Brain pericyte (primary cell): ENCODE data around the gene TMEM240.

Source experiments
- DNase-seq: peaks from one replicate; pipeline ENCODE4 v3.0.0-alpha.2; 2012; ENCODE audit warnings: low read depth, low spot score

Gene TMEM240

GRCh38 chr1:1540090-1540817 is at the start of gene TMEM240:
Gene TMEM240, minus strand, starts transcription at chr1:1540624. Its CDS starts 278 bp downstream, at chr1:1540346.
- DNase-seq = no peak

GRCh38 chr1:1583347-1584010 is 43.1 kb upstream of the TMEM240 start:
- no peak for DNase-seq

- DNase-seq = no peak
Observed at GRCh38 chr1:1582585-1583346, 42.3 kb upstream of the TMEM240 start.

GRCh38 chr1:1578371-1578940 is 38.0 kb upstream of the TMEM240 start:
- no peak for DNase-seq

GRCh38 chr1:1577367-1578011 is 37.1 kb upstream of the TMEM240 start:
- DNase-seq = no peak

GRCh38 chr1:1574721-1575537 is 34.5 kb upstream of the TMEM240 start, which contains the start of gene SSU72:
Gene SSU72, minus strand, starts transcription at chr1:1574863. Its CDS starts 306 bp downstream, at chr1:1574557.
- peak; percentile 77 for DNase-seq

GRCh38 chr1:1573843-1574720 is 33.7 kb upstream of the TMEM240 start:
- no peak for DNase-seq

GRCh38 chr1:1569341-1569740 is 28.9 kb upstream of the TMEM240 start:
- DNase-seq = no peak

- no peak for DNase-seq
Observed at GRCh38 chr1:1567891-1568291, 27.5 kb upstream of the TMEM240 start.

- DNase-seq = no peak
Observed at GRCh38 chr1:1567152-1567875, 26.9 kb upstream of the TMEM240 start.

- no peak for DNase-seq
Observed at GRCh38 chr1:1565340-1565739, 24.9 kb upstream of the TMEM240 start.

- no peak for DNase-seq
Observed at GRCh38 chr1:1564268-1564667, 23.8 kb upstream of the TMEM240 start.

GRCh38 chr1:1563688-1564087 is 23.3 kb upstream of the TMEM240 start:
- no peak for DNase-seq

- no peak for DNase-seq
Observed at GRCh38 chr1:1562556-1563195, 22.3 kb upstream of the TMEM240 start.

GRCh38 chr1:1561801-1562470 is 21.5 kb upstream of the TMEM240 start:
- DNase-seq = no peak

- DNase-seq = no peak
Observed at GRCh38 chr1:1560178-1560577, 19.8 kb upstream of the TMEM240 start.

GRCh38 chr1:1559066-1559465 is 18.6 kb upstream of the TMEM240 start:
- no peak for DNase-seq

- DNase-seq = no peak
Observed at GRCh38 chr1:1558591-1558990, 18.2 kb upstream of the TMEM240 start.
